HFFc6 (cell line): ENCODE data around the gene SP6. TPM values are rescaled to one million over a fixed set of nuclear protein-coding genes. Genes with fewer than 3 reads are reported as not detected.

Experiments used
- DNase-seq: peaks from one replicate; pipeline ENCODE4 v3.0.0-alpha.2; 2018
- H3K27ac Mint-ChIP-seq: 2 replicates; pipeline ENCODE4 v1.8.0; 2020; ENCODE audit warnings: mild to moderate bottlenecking, mixed read lengths
- H3K27me3 Mint-ChIP-seq: 2 replicates; pipeline ENCODE4 v1.8.0; 2021; ENCODE audit warnings: mild to moderate bottlenecking, moderate library complexity, mixed read lengths; ENCODE audit not compliant: insufficient read depth
- H3K36me3 Mint-ChIP-seq: 2 replicates; pipeline ENCODE4 v1.8.0; 2021; ENCODE audit warnings: low read depth, mixed read lengths
- H3K4me1 Mint-ChIP-seq: 2 replicates; pipeline ENCODE4 v1.8.0; 2020; ENCODE audit warnings: low read depth, mixed read lengths
- H3K4me3 Mint-ChIP-seq: 2 replicates; pipeline ENCODE4 v1.8.0; 2020; ENCODE audit warnings: mild to moderate bottlenecking, moderate library complexity, mixed read lengths
- H3K9me3 Mint-ChIP-seq: 2 replicates; pipeline ENCODE4 v1.8.0; 2020; ENCODE audit warnings: mild to moderate bottlenecking, mixed read lengths
- total RNA-seq, 6 experiments: library from RNA; stranded (reverse); fragmentation: NEBNext Ultra II Directional; extraction: Animal tissue kit (Norgen Biotek cat#: 25700); gene quantifications; 2 replicates in 1 of 6; 3 replicates in 5 of 6; pipeline ENCODE4 v1.2.3, GENCODE V29; 2021
- TF ChIP-seq, protein P1 (sequence below): fragments of 200-600 bp; sonication (generic); IDR thresholded peaks from 2 replicates; pipeline ENCODE4 v1.5.0; 2021; ENCODE audit warnings: antibody characterized with exemption, mild to moderate bottlenecking

SP6 gene
- total RNA-seq, 6 experiments from 2014 or later, result 0.45 to 1.2 (median 1.1) TPM

DNA sequence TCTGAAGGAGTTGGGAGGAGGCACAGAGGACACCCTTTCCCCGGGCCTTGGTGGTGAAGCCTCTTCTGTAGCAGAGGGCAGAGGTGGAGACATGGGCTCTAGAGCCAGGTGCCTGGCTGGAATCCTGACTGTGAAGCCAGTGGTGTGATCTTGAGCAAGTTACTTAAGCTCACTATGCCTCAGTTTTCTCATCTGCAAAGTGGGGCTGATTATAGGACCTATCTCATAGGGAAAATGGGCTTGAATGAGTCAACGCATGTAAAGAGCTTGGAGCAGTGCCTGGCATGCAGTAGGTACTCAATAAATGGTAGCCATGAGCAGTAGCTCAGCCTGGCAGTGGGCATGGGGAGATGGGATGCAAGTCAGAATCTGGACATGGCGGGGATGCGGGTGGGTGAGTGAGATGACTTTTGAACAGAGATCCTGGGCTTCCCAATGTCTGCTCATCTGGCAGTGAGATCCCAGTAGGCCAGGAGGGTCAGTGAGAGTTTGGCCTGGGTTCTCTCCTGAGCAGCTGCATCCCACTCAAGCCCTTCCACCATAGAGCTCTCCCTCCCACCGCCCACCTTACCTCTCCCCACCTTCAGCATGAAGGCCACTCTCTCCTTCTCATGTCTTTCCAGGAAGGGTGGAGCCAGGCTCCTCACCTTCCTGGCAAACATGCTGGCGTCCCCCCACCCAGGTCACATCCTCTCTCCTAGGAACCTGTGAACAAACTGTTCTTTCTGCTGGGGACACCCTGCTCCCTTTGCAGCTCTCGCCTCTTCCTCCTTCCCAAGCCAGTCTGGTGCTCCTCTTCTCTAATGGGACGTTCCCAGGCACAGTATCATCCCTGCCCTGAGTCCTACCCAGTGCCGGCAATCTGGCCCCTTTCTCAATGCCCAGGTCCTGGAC is 32.0 kb upstream of the SP6 start:
- Mint-ChIP-seq H3K4me3 (no peak overlapping the region; the same call in 1 of the 2 replicates), H3K9me3 (no peaks in the 10 kb centered on the region), H3K4me1 (peaks cover 36% of the 10 kb centered on the region), H3K27me3 (peaks cover 4% of the 10 kb centered on the region; the same call in 1 of the 2 replicates), H3K27ac (peak overlapping the region; percentile 49; the same call in 1 of the 2 replicates), H3K36me3 (no peaks in the 10 kb centered on the region)
- DNase-seq, result no peak
- TF ChIP-seq, protein P1, sequence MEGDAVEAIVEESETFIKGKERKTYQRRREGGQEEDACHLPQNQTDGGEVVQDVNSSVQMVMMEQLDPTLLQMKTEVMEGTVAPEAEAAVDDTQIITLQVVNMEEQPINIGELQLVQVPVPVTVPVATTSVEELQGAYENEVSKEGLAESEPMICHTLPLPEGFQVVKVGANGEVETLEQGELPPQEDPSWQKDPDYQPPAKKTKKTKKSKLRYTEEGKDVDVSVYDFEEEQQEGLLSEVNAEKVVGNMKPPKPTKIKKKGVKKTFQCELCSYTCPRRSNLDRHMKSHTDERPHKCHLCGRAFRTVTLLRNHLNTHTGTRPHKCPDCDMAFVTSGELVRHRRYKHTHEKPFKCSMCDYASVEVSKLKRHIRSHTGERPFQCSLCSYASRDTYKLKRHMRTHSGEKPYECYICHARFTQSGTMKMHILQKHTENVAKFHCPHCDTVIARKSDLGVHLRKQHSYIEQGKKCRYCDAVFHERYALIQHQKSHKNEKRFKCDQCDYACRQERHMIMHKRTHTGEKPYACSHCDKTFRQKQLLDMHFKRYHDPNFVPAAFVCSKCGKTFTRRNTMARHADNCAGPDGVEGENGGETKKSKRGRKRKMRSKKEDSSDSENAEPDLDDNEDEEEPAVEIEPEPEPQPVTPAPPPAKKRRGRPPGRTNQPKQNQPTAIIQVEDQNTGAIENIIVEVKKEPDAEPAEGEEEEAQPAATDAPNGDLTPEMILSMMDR, result no peak

DNA sequence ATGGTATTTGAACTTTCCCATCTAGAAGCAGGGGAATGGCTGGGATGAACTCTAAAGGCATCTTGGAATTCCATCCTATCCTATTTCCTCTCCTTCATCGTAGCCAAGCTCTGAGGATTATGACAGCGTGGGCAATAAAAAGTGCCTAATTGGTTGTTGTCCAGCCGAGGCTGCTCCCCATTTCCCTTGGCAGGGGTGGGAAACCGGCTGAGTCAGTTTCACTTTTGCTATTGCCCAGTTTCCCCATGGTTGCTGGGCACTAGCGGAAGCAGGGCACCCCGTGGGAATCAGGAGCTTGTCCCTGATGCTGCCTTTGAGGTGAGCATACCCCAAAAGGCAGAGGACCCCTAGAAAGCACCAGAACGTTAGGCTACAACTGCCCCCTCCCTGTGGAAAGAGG is 31.3 kb upstream of the SP6 start:
- DNase-seq, result peak; percentile 50
- Mint-ChIP-seq H3K9me3 (no peaks in the 10 kb centered on the region), H3K4me1 (peaks cover 43% of the 10 kb centered on the region), H3K36me3 (no peaks in the 10 kb centered on the region), H3K27me3 (peaks cover 4% of the 10 kb centered on the region; the same call in 1 of the 2 replicates), H3K4me3 (peak overlapping the region; percentile 49; the same call in 1 of the 2 replicates), H3K27ac (peak overlapping the region; percentile 49; the same call in 1 of the 2 replicates)
- TF ChIP-seq, protein P1, result no peak

DNA sequence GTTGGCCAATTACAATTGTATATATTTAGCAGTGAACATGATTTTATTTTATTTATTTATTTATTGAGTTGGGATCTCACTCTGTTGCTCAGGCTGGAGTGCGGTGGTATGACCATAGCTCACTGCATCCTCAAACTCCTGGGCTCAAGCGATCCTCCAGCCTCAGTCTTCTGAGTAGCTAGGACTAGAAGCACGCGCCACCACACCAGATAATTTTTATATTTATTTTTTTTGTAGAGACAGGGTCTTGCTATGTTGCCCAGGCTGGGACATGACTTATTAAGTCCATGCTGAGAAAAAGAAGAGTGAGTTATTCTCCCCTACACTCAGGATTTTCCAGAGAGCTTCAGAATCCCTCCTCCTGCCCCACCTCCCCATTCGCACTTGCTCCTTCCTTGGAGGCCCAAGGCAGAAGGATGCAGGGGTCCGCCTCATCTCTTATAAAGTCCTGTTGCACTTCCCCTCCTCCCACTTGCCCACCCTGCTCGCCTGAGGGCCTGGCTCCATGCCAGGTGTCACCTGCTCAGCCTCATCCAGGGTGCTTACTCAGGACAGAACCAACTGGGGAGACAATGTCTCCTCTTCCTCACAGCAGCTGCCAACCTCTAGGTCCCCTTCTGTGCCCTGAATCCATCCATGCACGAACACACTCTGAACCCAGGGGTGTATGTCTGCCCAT is 29.0 kb upstream of the SP6 start:
- Mint-ChIP-seq H3K27me3 (peaks cover 4% of the 10 kb centered on the region; the same call in 1 of the 2 replicates), H3K4me1 (peaks cover 55% of the 10 kb centered on the region)

DNA sequence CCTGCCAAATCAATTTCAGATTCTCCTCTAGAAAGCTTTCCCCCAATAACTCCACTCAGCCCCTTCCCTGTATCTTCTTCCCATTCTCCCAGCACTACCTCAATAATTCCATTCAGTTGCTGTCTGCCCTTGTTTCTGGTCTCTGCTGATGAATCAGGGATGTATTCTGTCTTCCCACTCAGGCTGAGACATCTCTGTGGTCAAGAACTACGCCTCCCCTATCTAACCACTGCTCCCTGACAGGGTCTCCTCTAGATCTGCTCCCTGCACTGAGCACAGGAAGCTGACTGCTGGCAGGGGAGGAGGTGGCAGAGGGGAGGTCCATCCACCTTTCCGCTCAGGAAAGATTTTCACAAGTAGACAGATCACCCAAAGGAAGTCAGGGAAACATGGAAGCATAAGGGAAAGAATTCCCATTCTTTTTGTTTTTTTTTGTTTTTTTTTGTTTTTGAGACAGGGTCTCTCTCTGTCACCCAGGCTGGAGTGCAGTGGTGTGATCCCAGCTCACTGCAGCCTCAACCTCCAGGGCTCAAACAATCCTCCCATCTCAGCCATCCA is 28.1 kb upstream of the SP6 start:
- no peaks in the 10 kb centered on the region for H3K9me3 Mint-ChIP-seq
- DNase-seq, result peak; percentile 53
- TF ChIP-seq, protein P1, result no peak
- peak overlapping the region; percentile 52 for H3K27ac Mint-ChIP-seq
- H3K4me1 Mint-ChIP-seq, result peaks cover 61% of the 10 kb centered on the region
- peak overlapping the region; percentile 10; the same call in 1 of the 2 replicates for H3K4me3 Mint-ChIP-seq
- peaks cover 6% of the 10 kb centered on the region; the same call in 1 of the 2 replicates for H3K27me3 Mint-ChIP-seq
- H3K36me3 Mint-ChIP-seq, result no peaks in the 10 kb centered on the region

More for the DNA sequence above, 29.0 kb upstream of the SP6 start:
- no peaks in the 10 kb centered on the region for H3K36me3 Mint-ChIP-seq
- no peaks in the 10 kb centered on the region for H3K9me3 Mint-ChIP-seq
- H3K27ac Mint-ChIP-seq, result no peak overlapping the region
- no peak overlapping the region for H3K4me3 Mint-ChIP-seq
- TF ChIP-seq, protein P1, result no peak
- no peak for DNase-seq

DNA sequence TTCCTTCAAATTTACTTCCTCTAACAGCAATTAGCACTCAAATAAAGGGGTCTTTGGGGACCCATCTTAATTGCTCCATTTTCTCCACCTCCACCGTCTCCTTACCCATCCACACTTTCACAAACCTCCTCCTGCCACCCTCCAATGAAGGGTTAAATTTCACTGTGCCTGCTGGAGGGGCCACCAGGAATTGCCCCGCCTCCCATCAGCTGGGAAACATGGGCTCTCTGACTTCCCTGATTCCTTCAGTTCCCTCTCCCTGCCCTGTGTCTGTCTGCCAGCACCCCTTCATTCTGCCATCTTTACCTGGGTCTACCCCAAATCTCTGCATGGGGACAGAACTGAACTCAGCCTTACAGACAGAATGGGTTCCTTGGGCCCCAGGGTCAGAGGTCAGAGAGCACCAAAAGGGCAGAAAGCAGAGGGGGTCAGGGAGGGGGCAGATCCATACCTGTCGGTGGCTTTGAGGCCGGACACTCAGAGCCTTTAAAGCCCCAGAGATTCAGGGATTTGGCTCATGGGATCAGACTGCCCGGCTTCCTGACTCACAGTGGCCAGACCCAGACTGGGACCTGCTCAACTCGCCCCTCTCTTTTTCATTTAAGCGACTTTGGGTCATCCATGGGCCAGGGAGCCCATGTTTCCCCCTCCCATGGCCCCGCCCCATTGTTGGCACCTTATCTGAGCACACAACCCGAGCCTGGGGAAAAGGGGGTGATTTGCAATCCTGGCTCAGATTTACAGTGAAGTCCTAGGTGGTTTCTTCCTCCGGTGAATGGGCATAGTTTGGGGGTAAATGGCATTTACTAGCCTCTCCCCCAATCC is 27.5 kb upstream of the SP6 start:
- Mint-ChIP-seq H3K36me3 (no peaks in the 10 kb centered on the region), H3K27ac (peak overlapping the region; percentile 52), H3K4me1 (peaks cover 59% of the 10 kb centered on the region), H3K27me3 (peaks cover 6% of the 10 kb centered on the region; the same call in 1 of the 2 replicates), H3K9me3 (no peaks in the 10 kb centered on the region), H3K4me3 (peak overlapping the region; percentile 10; the same call in 1 of the 2 replicates)
- TF ChIP-seq, protein P1, result no peak
- DNase-seq, result no peak
